ENCODE results near the gene FARP1.

The FARP1 gene

DNA sequence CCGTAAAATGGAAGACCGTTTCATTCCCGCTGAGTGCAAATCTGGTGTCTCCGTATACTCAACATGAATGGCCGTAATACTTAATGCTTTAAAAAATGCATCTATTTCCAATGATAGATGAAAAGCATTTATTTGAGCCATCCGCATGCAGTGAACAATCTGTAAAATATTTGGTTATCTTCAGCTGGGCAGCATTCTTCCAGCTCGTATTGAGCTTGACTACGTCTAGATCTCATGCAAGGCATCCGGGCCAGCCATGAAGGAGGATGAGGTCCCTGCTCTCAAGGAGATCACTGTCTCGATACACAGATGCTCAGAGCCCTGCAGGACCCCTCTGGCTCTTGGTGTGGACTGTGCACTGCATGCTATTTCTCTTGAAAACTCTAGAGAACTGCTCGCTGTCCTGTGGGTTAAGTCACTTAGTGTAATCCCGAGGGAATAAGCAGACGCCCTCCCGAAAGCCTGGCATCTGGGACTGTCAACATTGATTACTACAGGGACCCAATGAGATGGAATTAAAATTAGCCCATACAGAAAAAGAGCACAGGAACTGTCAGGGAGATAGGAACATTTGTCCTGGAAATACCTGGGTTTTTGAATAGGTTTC is 146.5 kb downstream of the FARP1 start:
- DNase-seq, result no peak

DNA sequence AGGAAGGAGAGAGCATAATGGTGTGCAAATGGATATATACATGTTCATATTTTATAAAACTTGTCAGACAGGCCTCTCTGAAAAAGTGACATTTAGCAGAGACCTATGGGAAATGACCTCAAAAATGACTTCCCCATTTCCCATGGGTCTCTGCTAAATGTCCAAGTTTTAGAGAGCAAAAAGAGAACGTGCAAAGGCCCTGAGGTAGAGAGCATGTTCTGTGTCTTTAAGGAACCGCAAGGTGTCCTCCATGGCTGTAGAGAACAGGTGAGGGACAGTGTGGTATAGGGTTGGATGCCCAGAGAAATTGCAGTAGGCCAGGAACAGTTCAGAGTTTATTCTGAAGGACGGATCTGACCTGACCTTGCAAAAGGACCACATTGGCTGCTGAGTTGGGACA is 147.4 kb downstream of the FARP1 start:
- no peak for DNase-seq

- no peak for DNase-seq
Measured at GRCh38 chr13:98291658-98292057, 148.8 kb downstream of the FARP1 start.

GRCh38 chr13:98293103-98293502 is 150.2 kb downstream of the FARP1 start:
- DNase-seq, result no peak

DNA sequence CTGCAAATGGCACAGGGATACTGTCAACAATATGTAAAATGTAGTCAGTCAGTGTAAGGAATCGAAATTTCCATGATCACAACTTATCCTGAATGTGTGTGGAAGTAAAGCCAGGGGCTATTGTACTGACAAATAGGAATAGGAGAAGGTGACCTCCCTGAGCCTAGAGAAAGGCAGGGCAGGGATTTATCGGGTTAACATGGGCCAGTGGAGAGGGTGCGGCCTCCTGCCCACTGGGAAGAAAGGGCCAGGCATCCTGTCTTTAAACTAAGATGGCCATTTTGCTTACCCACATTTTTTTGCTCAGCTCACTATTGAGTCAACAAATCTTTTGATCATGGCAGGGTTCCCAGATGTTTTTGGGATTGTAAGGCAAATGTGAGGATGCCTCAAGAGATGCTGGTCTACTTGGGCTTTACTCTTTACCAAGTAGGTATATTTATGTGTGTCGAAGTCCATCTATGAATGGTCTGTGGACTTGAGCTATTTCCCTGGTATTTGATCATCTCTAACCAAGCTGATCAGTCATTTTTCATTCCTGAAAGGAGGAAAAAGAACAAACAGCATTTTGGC is 150.8 kb downstream of the FARP1 start:
- no peak for DNase-seq

DNA sequence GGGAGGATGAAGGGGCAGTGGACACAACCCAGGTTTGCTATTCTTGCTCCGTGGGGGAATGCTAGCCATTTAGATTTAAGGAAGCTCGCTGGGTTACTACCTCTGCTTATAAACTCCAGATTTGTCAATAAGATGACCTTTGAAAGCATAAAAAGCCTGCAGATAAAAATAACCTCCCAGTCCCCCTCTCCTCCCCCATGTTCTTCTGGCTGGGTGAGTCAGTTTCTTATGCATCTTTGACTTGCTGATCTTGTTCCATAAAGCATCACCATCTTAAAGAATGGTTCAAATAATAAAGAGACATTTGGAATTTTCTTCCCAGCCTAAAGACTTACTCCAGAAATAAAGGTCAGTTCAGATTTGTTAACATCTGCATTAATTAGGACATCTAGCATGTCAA is 152.5 kb downstream of the FARP1 start:
- DNase-seq, result no peak

DNA sequence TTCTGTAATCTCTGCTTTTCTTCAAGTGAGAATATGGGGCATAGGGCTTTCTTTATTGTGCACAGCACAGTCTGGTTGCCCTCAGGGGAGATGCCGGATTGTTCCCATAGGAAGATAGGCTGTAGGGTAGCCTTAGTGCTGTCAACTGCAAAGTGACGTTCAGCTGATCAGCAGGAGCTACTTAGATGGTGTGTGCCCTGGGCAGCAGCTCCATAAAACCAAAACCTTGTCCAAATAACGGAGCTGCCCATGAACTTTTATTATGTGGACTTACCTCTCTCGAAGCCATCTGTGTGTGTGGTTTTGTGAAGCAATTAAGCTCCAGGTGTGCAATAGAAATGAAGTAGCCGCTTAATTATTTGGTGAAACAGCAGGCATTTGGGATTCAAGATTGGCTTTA is 154.2 kb downstream of the FARP1 start:
- no peak for DNase-seq

- DNase-seq, result no peak
Measured at GRCh38 chr13:98297745-98298144, 154.9 kb downstream of the FARP1 start.

- no peak for DNase-seq
Measured at GRCh38 chr13:98298599-98298998, 155.7 kb downstream of the FARP1 start.

DNA sequence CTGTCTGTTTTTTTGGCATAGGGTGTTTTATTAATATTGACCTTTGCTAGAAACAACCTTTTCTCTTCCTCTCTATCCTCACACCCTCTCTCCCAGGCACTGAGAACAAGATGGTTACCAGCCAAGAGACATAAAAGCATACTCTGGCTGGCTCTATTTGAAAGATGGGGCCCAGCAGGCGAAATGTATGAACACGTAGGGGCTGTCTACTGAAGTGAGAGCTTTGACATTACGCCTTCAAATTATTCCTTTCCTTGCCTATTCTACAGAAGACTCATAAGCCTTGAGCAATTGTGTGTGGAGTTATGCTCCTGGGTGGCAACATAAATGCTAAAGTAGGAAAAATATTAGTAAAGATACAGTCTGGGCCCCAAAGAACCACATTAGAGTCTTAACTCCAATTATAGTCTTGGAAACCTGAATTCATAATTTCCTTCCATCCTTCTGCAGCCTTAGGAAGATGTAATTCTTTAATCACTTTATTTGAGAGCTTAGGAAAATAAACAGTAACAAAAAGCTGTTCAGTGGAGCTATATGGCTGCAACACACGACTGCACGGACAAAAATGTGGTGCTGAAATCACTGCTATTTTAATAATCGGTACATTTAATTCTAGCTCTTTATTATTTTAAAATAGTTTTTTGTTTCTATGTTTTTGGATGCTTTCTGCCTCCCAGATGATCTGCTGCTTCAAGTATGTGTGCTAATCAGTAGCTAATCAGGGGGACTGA is 156.5 kb downstream of the FARP1 start:
- no peak for DNase-seq

- no peak for DNase-seq
Measured at GRCh38 chr13:98299966-98300350, 157.1 kb downstream of the FARP1 start.

DNA sequence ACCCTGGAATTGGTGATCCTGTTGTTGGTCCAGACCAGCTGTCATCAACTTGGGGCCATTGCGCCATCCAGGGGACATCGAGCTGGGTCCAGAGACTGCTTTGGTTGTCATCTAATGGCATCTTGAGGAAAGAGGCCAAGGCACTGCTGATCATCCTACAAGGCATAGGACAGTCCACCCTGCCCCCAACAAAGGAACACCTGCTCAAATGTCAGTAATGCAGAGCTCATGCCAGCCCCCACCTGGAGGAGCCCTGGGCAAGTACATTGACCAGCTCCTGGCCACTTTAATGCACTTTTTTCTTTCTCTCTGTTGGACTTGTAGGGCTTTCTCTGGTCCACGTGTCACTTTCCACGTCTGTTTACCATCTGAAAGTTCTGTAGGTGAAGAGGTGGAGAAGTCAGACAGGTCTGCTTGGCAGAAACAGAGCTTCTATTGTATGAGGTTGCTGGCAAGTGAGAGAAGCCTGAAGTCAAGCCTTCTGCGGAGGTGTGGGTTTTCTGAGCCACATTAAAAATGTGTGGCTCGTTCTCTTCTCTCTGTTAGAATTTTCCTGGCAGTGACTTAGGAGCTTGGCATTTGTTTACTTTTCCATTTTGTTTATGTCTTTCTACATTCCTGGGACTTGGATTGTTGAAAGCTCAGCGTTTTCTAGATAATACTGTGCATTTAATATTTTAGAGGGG is 158.2 kb downstream of the FARP1 start:
- DNase-seq, result no peak

- no peak for DNase-seq
Measured at GRCh38 chr13:98301721-98302120, 158.8 kb downstream of the FARP1 start.

- no peak for DNase-seq
Measured at GRCh38 chr13:98303858-98304257, 161.0 kb downstream of the FARP1 start.

DNA sequence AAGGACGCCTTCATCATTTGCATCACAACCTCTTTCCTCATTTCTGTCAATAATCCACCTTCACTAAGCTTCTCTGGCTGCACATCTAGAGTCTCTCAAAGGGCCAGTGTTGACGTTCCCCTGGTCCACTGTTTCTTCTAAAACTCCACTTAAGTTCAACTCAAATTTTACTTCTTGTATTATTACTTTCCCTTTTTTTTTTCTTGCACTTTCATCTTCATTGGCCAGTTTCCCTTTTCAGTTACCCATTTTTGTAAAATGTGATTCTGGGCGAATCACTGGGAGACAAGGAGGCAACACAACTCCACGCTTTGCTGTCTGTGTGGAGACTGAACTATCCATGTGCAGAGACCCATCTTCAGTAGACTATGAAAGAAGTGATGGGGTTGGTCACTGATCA is 162.8 kb downstream of the FARP1 start:
- no peak for DNase-seq

- no peak for DNase-seq
Measured at GRCh38 chr13:98307463-98308085, 164.7 kb downstream of the FARP1 start.

DNA sequence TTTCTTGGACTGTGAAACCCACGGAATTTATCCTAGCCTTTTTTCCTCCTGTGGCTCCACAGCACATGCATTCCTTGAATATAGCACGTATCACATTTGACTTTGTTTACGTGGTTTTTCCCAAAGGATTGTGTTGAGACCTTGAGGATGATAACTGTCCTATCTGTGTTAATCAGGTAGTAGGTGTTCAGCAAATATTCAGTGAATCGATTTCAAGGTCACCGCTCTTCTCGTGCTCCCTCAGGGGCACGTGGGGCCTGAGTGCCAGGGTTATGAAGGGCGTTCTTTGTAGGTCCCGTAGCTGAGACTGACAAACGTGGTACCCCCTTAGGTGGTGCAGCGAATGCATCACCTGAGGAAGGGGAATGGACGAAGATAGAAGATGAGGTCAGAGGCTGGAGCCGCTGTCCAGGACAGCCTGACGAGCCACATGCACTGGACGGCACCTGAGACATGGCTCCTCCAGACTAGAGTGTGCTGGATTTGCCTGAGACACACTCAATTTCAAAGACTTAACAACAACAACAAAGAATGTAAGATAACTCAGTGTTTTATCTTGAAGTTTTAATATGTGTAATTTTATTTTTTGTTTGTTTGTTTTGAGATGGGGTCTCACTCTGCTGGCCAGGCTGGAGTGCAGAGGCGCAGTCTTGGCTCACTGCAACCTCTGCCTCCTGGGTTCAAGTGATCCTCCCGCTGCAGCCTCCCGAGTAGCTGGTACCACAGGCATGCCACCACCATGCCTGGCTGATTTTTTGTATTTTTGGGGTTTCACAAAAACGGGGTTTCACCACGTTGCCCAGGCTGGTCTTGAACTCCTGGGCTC is 165.4 kb downstream of the FARP1 start:
- no peak for DNase-seq

- no peak for DNase-seq
Measured at GRCh38 chr13:98309569-98310335, 166.9 kb downstream of the FARP1 start.

GRCh38 chr13:98310485-98311199 is 167.7 kb downstream of the FARP1 start:
- no peak for DNase-seq

GRCh38 chr13:98311200-98311548 is 168.3 kb downstream of the FARP1 start:
- DNase-seq, result no peak

DNA sequence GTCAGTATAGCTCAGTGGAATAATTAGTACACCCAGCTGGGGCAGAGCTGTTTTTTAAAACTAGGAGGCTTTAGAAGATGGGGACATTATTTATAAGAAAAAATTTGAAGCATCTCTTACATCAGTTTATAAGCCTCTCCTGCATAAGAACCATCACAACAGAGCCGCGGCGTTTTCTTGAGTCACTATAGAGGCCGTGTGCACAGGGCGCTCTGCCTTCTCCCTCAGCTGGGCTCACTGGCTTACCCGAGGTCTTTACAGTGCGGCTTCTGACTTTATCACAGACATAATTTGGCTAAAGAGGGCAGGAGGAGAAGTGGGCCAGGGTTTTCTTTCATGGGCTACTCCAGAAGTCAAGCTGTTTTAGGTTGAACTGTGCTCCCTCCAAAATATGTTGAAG is 169.7 kb downstream of the FARP1 start:
- no peak for DNase-seq
